Gastrocnemius medialis (tissue), 4 donors: ENCODE data around the gene BICRAL.

Experiments
- POLR2A ChIP-seq, 2 donors: fragments of 450-650 bp; IDR thresholded peaks; one replicate each; pipeline ENCODE4 v1.6.1; 2017; ENCODE audit warnings: antibody characterized with exemption in 2 of 2, mild to moderate bottlenecking in 2 of 2, moderate library complexity in 2 of 2
- TF ChIP-seq, protein P1 (sequence below), 5 experiments: fragments of 450-650 bp in 3 of 5; fragments of 200-600 bp in 2 of 5; sonication (generic) in 2 of 5; IDR thresholded peaks in 4 of 5; conservative IDR thresholded peaks in 1 of 5; 1 replicate in 4 of 5; 2 replicates in 1 of 5; pipeline ENCODE4 v1.5.1; 2016 to 2019; ENCODE audit warnings: antibody characterized with exemption in 5 of 5, mild to moderate bottlenecking in 3 of 5, moderate library complexity in 3 of 5

DNA sequence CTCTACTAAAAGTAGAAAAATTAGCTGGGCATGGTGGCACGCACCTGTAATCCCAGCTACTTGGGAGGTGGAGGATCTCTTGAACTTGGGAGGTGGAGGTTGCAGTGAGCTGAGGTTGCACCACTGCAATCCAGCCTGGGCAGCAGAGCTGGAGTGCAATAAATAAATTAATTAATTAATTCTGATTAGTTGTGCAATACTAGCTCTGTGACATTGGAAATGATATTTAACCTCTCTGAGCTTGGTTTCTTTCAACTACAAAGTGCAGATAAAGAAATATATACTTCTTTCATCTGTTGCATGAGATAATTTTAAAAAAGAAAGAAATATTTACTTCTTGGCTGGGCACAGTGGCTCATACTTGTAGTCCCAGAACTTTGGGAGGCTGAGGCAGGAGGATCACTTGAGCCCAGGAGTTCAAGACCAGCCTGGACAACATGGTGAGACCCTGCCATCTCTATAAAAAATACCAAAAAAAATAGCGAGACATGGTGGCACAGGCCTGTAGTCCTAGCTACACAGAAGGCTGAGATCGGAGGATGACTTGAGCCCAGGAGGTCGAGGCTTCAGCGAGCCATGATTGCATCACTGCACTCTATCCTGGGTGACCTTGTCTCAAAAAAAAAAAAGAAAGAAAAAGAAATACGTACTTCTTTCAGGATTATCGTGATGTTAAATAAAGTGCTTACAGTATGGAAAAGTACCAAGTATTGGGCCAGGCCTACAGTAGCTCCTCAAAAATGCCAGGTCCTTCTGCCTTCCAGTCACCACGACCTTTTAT is 20.4 kb upstream of the BICRAL start:
- TF ChIP-seq, protein P1, sequence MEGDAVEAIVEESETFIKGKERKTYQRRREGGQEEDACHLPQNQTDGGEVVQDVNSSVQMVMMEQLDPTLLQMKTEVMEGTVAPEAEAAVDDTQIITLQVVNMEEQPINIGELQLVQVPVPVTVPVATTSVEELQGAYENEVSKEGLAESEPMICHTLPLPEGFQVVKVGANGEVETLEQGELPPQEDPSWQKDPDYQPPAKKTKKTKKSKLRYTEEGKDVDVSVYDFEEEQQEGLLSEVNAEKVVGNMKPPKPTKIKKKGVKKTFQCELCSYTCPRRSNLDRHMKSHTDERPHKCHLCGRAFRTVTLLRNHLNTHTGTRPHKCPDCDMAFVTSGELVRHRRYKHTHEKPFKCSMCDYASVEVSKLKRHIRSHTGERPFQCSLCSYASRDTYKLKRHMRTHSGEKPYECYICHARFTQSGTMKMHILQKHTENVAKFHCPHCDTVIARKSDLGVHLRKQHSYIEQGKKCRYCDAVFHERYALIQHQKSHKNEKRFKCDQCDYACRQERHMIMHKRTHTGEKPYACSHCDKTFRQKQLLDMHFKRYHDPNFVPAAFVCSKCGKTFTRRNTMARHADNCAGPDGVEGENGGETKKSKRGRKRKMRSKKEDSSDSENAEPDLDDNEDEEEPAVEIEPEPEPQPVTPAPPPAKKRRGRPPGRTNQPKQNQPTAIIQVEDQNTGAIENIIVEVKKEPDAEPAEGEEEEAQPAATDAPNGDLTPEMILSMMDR (IDR thresholded peaks at IDR 0.05 in 4 of 5, conservative IDR thresholded peaks at IDR 0.05 in 1 of 5) = no peak
- TF ChIP-seq POLR2A (IDR thresholded peaks at IDR 0.05) = no peak
